Left ventricle myocardium inferior (tissue), 1 donor: ENCODE results near the gene CYP4Z1. TPM values are rescaled to one million over a fixed set of nuclear protein-coding genes. Genes with fewer than 3 reads are reported as not detected.
"Not testable (repeated sequence)": the region's sequence is repeated elsewhere in the genome, so short reads cannot be mapped to it uniquely, and the experiment has no call there.

Experiments used
- DNase-seq: peaks from one replicate; pipeline ENCODE4 v3.0.0-alpha.2; 2020
- H3K27ac ChIP-seq: fragments of 200-600 bp; replicated peaks from 2 replicates; pipeline ENCODE4 v1.8.0; 2021
- H3K27me3 ChIP-seq: fragments of 200-600 bp; 2 replicates; pipeline ENCODE4 v1.8.0; 2021; ENCODE audit warnings: low read depth
- H3K36me3 ChIP-seq: fragments of 200-600 bp; 2 replicates; pipeline ENCODE4 v1.8.0; 2021
- H3K4me1 ChIP-seq: fragments of 200-600 bp; 2 replicates; pipeline ENCODE4 v1.8.0; 2021
- H3K4me3 ChIP-seq: fragments of 200-600 bp; 2 replicates; pipeline ENCODE4 v1.8.0; 2021; ENCODE audit warnings: mild to moderate bottlenecking, moderate library complexity
- H3K9me3 ChIP-seq: fragments of 200-600 bp; replicated peaks from 2 replicates; pipeline ENCODE4 v1.8.0; 2021
- intact Hi-C: fragments of 100-400 bp; cut with micrococcal nuclease; formaldehyde crosslinking; loops from one replicate; pipeline ENCODE4 v1.11.0; 2022
- total RNA-seq: library from RNA; stranded (reverse); fragmentation: NEBNext Ultra II Directional; extraction: Animal tissue kit (Norgen Biotek cat#: 25700); gene quantifications from one replicate; pipeline ENCODE4 v1.2.1, GENCODE V29; 2021
- TF ChIP-seq, protein P1 (sequence below): fragments of 200-600 bp; IDR thresholded peaks from 2 replicates; pipeline ENCODE4 v1.8.0; 2021; ENCODE audit warnings: antibody characterized with exemption, mild to moderate bottlenecking, borderline replicate concordance
- donor health status: DM: no; HTN: yes; CAD: no; lungs with severe emphysema.

CYP4Z1 gene
- total RNA-seq, 1 donor from 2014 or later: 0.71 TPM

DNA sequence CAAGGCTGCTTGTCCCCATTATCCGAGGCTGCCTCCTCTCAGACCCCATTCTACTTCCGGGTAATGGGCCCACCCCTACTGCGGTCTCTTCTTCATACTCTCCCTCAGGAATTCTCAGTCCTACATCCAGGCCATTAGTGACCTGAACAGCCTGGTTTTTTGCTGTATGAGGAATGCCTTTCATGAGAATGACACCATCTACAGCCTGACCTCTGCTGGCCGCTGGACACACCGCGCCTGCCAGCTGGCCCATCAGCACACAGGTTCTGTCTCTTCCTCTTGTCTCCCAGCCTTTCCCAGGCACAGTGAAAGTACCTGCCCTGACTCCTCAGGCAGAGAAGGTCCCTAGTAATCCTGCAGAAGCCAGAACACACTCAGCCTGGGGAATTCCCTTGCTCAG, 76.6 kb downstream of the CYP4Z1 start:
- H3K36me3 ChIP-seq, H3K4me1 ChIP-seq, intact Hi-C loops, H3K27ac ChIP-seq, DNase-seq, H3K9me3 ChIP-seq, H3K27me3 ChIP-seq, H3K4me3 ChIP-seq: not testable (repeated sequence)
- TF ChIP-seq, protein P1, sequence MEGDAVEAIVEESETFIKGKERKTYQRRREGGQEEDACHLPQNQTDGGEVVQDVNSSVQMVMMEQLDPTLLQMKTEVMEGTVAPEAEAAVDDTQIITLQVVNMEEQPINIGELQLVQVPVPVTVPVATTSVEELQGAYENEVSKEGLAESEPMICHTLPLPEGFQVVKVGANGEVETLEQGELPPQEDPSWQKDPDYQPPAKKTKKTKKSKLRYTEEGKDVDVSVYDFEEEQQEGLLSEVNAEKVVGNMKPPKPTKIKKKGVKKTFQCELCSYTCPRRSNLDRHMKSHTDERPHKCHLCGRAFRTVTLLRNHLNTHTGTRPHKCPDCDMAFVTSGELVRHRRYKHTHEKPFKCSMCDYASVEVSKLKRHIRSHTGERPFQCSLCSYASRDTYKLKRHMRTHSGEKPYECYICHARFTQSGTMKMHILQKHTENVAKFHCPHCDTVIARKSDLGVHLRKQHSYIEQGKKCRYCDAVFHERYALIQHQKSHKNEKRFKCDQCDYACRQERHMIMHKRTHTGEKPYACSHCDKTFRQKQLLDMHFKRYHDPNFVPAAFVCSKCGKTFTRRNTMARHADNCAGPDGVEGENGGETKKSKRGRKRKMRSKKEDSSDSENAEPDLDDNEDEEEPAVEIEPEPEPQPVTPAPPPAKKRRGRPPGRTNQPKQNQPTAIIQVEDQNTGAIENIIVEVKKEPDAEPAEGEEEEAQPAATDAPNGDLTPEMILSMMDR: peak; percentile 28

GRCh38 chr1:47146495-47146894, 79.5 kb downstream of the CYP4Z1 start:
- intact Hi-C loops: not testable (repeated sequence)

GRCh38 chr1:47147047-47147785, 80.2 kb downstream of the CYP4Z1 start:
- TF ChIP-seq, protein P1: no peak
- Histone ChIP-seq H3K27me3 (peaks cover 35% of the 10 kb centered on the region), H3K27ac (no peak overlapping the region), H3K4me3 (no peak overlapping the region), H3K36me3 (no peaks in the 10 kb centered on the region), H3K4me1 (no peaks in the 10 kb centered on the region), H3K9me3 (no peaks in the 10 kb centered on the region)
- no peak for DNase-seq
- intact Hi-C loops: no loop called here

More at GRCh38 chr1:47146495-47146894, 79.5 kb downstream of the CYP4Z1 start:
- not testable (repeated sequence) for H3K27ac ChIP-seq, H3K4me3 ChIP-seq, DNase-seq, H3K4me1 ChIP-seq, H3K36me3 ChIP-seq, H3K9me3 ChIP-seq
- H3K27me3 ChIP-seq: peaks cover 28% of the 10 kb centered on the region

- H3K9me3 ChIP-seq, intact Hi-C loops, DNase-seq, H3K36me3 ChIP-seq, H3K4me1 ChIP-seq, H3K4me3 ChIP-seq, H3K27ac ChIP-seq: not testable (repeated sequence)
- H3K27me3 ChIP-seq: peaks cover 53% of the 10 kb centered on the region
These were observed 82.1 kb downstream of the CYP4Z1 start for GRCh38 chr1:47149162-47149561.

GRCh38 chr1:47156457-47156856, 89.4 kb downstream of the CYP4Z1 start:
- peaks cover 37% of the 10 kb centered on the region for H3K9me3 ChIP-seq
- H3K36me3 ChIP-seq, H3K4me3 ChIP-seq, H3K4me1 ChIP-seq, DNase-seq, H3K27ac ChIP-seq, intact Hi-C loops: not testable (repeated sequence)
- peaks cover 38% of the 10 kb centered on the region for H3K27me3 ChIP-seq

GRCh38 chr1:47157957-47158356, 90.9 kb downstream of the CYP4Z1 start:
- peaks cover 30% of the 10 kb centered on the region for H3K27me3 ChIP-seq
- H3K4me1 ChIP-seq, DNase-seq, H3K27ac ChIP-seq, H3K36me3 ChIP-seq, H3K4me3 ChIP-seq, intact Hi-C loops: not testable (repeated sequence)
- peaks cover 40% of the 10 kb centered on the region for H3K9me3 ChIP-seq

DNA sequence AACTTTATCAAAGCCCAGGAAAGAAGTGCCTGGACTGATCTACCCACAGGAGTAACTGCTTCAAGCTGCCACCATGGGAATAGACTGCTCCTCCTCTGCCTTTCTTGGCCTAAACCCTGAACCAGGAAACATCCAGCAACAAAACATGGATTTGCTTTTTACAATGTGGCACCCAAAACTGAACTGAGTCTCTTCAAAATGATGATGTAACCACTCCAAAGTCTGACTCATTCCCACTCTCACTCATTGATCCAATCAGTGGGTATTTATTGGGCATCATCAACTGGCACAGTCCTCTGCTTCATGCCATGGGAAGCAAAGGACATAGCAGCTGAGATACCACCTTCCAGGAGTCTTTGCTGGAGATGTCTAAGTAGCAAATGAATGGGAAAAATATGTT, 93.7 kb downstream of the CYP4Z1 start:
- H3K27me3 ChIP-seq: peaks cover 26% of the 10 kb centered on the region
- no peak overlapping the region for H3K27ac ChIP-seq
- intact Hi-C loops: no loop called here
- no peaks in the 10 kb centered on the region for H3K36me3 ChIP-seq
- no peaks in the 10 kb centered on the region for H3K4me1 ChIP-seq
- peaks cover 23% of the 10 kb centered on the region for H3K9me3 ChIP-seq
- H3K4me3 ChIP-seq: no peak overlapping the region
- no peak for DNase-seq
- TF ChIP-seq, protein P1: no peak
